Memory B cell (primary cell): ENCODE results near the gene GIMAP2.
"Not testable (repeated sequence)": the region's sequence is repeated elsewhere in the genome, so short reads cannot be mapped to it uniquely, and the experiment has no call there.

Experiments
- ATAC-seq: fragments of 150-1000 bp; cut with Tn5 transposase; 2 replicates; pipeline ENCODE4 v1.10.0; 2021; ENCODE audit warnings: low read depth, mild to moderate bottlenecking, moderate library complexity
- DNase-seq, 2 donors: peaks; one replicate each; pipeline ENCODE4 v3.0.0; 2022; ENCODE audit warnings: low spot score in 2 of 2
- H3K27ac Mint-ChIP-seq: one replicate; pipeline ENCODE4 v1.8.0; 2022; ENCODE audit warnings: mild to moderate bottlenecking, moderate library complexity, mixed read lengths
- H3K27me3 Mint-ChIP-seq: one replicate; pipeline ENCODE4 v1.8.0; 2022; ENCODE audit warnings: mixed read lengths
- H3K36me3 Mint-ChIP-seq: one replicate; pipeline ENCODE4 v1.8.0; 2022; ENCODE audit warnings: mild to moderate bottlenecking, mixed read lengths
- H3K4me1 Mint-ChIP-seq: one replicate; pipeline ENCODE4 v1.8.0; 2022; ENCODE audit warnings: mixed read lengths
- H3K4me3 Mint-ChIP-seq: one replicate; pipeline ENCODE4 v1.8.0; 2022; ENCODE audit warnings: mild to moderate bottlenecking, moderate library complexity, mixed read lengths
- H3K9me3 Mint-ChIP-seq: one replicate; pipeline ENCODE4 v1.8.0; 2022; ENCODE audit warnings: mixed read lengths

Gene GIMAP2

DNA sequence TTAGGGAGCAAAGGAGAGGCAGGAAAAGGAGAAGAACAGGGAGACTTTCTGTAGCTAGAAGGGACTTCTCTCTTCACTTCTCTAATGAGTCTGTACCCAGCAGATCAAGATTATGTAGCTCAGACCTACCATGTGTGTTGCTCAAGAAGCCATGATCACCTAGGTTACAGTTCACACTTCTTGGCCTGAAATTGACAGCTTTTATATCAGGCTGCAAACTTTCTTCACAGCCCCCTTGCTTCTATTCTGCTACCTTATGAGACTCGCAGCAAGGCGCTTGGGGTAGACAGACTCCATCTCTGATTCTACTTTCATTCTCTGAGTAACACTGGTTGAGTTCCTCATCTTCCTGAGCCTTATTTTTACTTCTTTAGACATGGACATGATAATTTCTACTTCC is 19.6 kb upstream of the GIMAP2 start:
- H3K27ac Mint-ChIP-seq: no peak overlapping the region
- no peak for ATAC-seq

DNA sequence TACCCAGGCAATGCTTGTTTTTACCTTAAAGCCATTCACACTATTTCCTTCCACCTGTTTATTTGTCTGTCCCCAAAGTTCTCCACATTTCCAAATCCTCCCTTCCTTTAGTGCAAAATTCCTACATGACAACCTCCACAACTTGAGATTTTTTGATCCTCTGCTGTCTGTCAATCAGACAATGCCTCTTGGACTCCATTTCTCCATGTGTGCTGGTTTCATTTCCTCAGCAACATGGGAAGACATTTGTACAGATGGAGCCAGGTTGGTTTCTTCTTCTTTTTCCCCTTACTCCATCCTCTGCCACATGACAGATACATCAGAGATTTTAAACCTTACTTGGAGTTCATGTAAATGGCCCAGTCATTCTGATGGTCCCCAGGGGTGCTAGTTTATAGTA is 19.1 kb upstream of the GIMAP2 start:
- H3K4me1 Mint-ChIP-seq: peaks cover 18% of the 10 kb centered on the region

More for the DNA sequence above, 19.6 kb upstream of the GIMAP2 start:
- no peak overlapping the region for H3K4me3 Mint-ChIP-seq
- peaks cover 5% of the 10 kb centered on the region for H3K36me3 Mint-ChIP-seq
- H3K27me3 Mint-ChIP-seq: peaks cover 4% of the 10 kb centered on the region
- DNase-seq: no peak
- peaks cover 5% of the 10 kb centered on the region for H3K9me3 Mint-ChIP-seq
- peaks cover 18% of the 10 kb centered on the region for H3K4me1 Mint-ChIP-seq

DNA sequence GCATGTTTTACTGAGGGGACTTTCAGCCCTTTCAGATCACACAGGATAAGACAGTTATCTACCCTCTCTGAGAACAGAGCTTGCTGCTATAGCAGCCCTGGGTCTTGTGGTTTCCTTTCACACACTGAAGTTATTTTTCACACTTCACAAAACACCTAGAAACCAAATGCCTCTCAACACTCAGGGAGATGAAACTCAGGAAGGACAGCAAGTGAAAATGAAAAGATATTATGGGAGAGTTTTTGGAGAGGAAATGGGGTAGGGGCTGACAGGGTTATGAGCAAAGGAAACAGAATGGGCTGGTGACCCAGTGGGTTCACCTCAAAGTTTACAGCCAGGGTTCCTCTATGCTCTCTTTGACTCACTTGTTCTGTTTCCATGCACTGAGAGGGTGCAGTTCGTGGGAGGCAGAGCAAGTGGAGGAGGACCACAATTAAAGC is 17.0 kb upstream of the GIMAP2 start:
- Mint-ChIP-seq H3K4me1 (peaks cover 14% of the 10 kb centered on the region), H3K4me3 (no peak overlapping the region), H3K27me3 (peaks cover 4% of the 10 kb centered on the region), H3K27ac (no peak overlapping the region), H3K36me3 (peaks cover 5% of the 10 kb centered on the region), H3K9me3 (peaks cover 5% of the 10 kb centered on the region)
- no peak for DNase-seq
- ATAC-seq: no peak

More for the DNA sequence above, 19.1 kb upstream of the GIMAP2 start:
- Mint-ChIP-seq H3K9me3 (peaks cover 5% of the 10 kb centered on the region), H3K27ac (no peak overlapping the region), H3K4me3 (no peak overlapping the region), H3K27me3 (peaks cover 4% of the 10 kb centered on the region), H3K36me3 (peaks cover 5% of the 10 kb centered on the region)
- no peak for DNase-seq
- ATAC-seq: no peak

- ATAC-seq (no peak), DNase-seq (no peak)
- Mint-ChIP-seq H3K4me1 (peaks cover 9% of the 10 kb centered on the region), H3K4me3 (no peak overlapping the region), H3K27ac (no peak overlapping the region), H3K9me3 (peaks cover 5% of the 10 kb centered on the region), H3K27me3 (peaks cover 6% of the 10 kb centered on the region), H3K36me3 (peaks cover 5% of the 10 kb centered on the region)
Observed at GRCh38 chr7:150668977-150669376, 16.5 kb upstream of the GIMAP2 start.

DNA sequence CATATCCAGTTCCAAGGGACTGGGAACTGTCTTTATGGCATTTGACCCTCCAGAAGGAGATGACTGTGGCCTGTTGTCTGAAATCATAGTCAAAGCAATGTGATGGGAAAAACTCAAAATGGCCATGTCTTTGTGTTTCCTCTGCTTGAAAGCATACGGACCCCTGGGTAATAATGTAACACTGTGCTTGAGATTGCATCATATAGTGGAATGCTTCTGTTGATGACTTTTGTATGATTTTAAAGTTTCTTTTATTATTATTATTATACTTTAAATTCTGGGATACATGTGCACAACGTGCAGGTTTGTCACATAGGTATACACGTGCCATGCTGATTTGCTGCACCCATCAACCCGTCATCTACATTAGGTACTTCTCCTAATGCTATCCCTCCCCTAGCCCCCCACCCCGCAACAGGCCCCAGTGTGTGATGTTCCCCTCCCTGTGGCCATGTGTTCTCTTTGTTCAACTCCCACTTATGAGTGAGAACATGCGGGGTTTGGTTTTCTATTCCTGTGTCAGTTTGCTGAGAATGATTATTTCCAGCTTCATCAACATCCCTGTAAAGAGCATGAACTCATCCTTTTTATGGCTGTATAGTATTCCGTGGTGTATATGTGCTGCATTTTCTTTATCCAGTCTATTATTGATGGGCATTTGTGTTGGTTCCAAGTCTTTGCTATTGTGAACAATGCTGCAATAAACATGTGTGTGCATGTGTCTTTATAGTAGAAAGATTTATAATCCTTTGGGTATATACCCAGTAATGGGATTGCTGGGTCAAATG is 13.5 kb upstream of the GIMAP2 start:
- not testable (repeated sequence) for H3K27me3 Mint-ChIP-seq, DNase-seq, H3K36me3 Mint-ChIP-seq, H3K4me3 Mint-ChIP-seq, H3K27ac Mint-ChIP-seq, ATAC-seq, H3K9me3 Mint-ChIP-seq
- H3K4me1 Mint-ChIP-seq: peaks cover 11% of the 10 kb centered on the region

GRCh38 chr7:150675714-150676113 is 9.8 kb upstream of the GIMAP2 start:
- H3K4me3 Mint-ChIP-seq: no peak overlapping the region
- peaks cover 6% of the 10 kb centered on the region for H3K4me1 Mint-ChIP-seq

DNA sequence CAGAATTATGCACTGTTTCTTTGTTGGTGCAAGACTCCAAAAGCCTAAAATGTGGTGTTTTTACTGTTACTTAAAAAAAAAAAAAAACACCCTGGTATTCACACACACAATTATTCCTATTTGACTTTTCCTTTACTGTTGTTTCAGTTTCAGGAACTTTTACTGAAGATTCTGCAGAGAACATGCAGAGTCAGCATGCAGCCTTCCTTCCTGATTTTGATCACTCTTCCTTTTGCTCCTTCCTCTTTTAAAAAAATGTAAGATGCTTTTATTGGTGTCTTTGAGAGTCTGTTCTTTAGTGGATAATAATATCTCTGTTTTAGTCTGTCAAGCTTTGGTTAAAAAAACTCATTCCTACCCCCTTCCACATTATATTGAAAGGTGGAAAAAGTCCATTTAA is 9.2 kb upstream of the GIMAP2 start:
- H3K27ac Mint-ChIP-seq, H3K9me3 Mint-ChIP-seq, H3K4me3 Mint-ChIP-seq, ATAC-seq, H3K27me3 Mint-ChIP-seq, H3K36me3 Mint-ChIP-seq, DNase-seq, H3K4me1 Mint-ChIP-seq: not testable (repeated sequence)

More at GRCh38 chr7:150675714-150676113, 9.8 kb upstream of the GIMAP2 start:
- Mint-ChIP-seq H3K27ac (no peak overlapping the region), H3K27me3 (peaks cover 1% of the 10 kb centered on the region), H3K36me3 (no peaks in the 10 kb centered on the region), H3K9me3 (no peaks in the 10 kb centered on the region)
- DNase-seq (no peak), ATAC-seq (no peak)

DNA sequence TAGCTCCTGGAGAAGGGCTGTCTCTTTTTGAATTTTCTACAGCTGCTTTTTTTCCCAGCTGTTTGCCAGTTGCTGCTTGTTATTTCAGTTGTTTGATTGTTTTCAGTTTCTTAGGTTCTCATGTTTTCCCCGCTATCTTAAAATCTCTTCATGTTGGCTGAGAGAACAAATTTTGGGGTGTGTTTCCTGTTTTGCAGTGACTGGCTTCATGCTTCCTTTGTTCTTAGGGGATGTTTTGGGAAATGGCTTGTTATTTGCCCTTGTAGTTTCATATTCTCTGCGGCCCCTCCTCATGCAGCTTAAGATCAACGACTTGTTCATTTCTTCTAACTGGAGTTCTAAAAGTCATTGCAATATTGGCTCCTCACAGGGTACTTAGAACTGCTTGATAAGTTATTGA is 8.7 kb upstream of the GIMAP2 start:
- H3K36me3 Mint-ChIP-seq, H3K27ac Mint-ChIP-seq, H3K27me3 Mint-ChIP-seq, H3K4me3 Mint-ChIP-seq, H3K9me3 Mint-ChIP-seq, DNase-seq, ATAC-seq, H3K4me1 Mint-ChIP-seq: not testable (repeated sequence)

DNA sequence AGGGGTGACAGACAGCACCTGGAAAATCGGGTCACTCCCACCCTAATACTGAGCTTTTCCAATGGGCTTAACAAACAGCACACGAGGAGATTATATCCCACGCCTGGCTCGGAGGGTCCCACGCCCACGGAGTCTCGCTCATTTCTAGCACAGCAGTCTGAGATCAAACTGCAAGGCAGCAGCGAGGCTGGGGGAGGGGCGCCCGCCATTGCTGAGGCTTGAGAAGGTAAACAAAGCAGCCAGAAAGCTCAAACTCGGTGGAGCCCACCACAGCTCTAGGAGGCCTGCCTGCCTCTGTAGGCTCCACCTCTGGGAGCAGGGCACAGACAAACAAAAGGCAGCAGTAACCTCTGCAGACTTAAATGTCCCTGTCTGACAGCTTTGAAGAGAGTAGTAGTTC is 6.9 kb upstream of the GIMAP2 start:
- H3K4me3 Mint-ChIP-seq, H3K9me3 Mint-ChIP-seq, H3K27ac Mint-ChIP-seq, ATAC-seq, H3K4me1 Mint-ChIP-seq, H3K27me3 Mint-ChIP-seq, DNase-seq, H3K36me3 Mint-ChIP-seq: not testable (repeated sequence)

- not testable (repeated sequence) for H3K4me1 Mint-ChIP-seq, ATAC-seq, H3K36me3 Mint-ChIP-seq, H3K27ac Mint-ChIP-seq, DNase-seq, H3K9me3 Mint-ChIP-seq, H3K4me3 Mint-ChIP-seq, H3K27me3 Mint-ChIP-seq
Observed at GRCh38 chr7:150680364-150680763, 5.1 kb upstream of the GIMAP2 start.

- peak; percentile 30 for ATAC-seq
- DNase-seq: no peak
- peaks cover 36% of the 10 kb centered on the region for H3K36me3 Mint-ChIP-seq
- no peaks in the 10 kb centered on the region for H3K27me3 Mint-ChIP-seq
- peak overlapping the region; percentile 82 for H3K27ac Mint-ChIP-seq
- H3K4me3 Mint-ChIP-seq: peak overlapping the region; percentile 91
- peaks cover 28% of the 10 kb centered on the region for H3K4me1 Mint-ChIP-seq
- H3K9me3 Mint-ChIP-seq: peaks cover 6% of the 10 kb centered on the region
Observed at GRCh38 chr7:150686030-150686631, 625 bp downstream of the GIMAP2 start.

- Mint-ChIP-seq H3K4me3 (no peak overlapping the region), H3K27me3 (no peaks in the 10 kb centered on the region), H3K4me1 (peaks cover 28% of the 10 kb centered on the region), H3K27ac (peak overlapping the region; percentile 55), H3K36me3 (peaks cover 54% of the 10 kb centered on the region), H3K9me3 (peaks cover 9% of the 10 kb centered on the region)
- DNase-seq (no peak), ATAC-seq (no peak)
Observed at GRCh38 chr7:150688630-150689029, 3.1 kb downstream of the GIMAP2 start.

- Mint-ChIP-seq H3K4me3 (no peak overlapping the region), H3K27me3 (no peaks in the 10 kb centered on the region), H3K36me3 (peaks cover 29% of the 10 kb centered on the region), H3K27ac (no peak overlapping the region), H3K9me3 (peaks cover 18% of the 10 kb centered on the region), H3K4me1 (peaks cover 3% of the 10 kb centered on the region)
- no peak for ATAC-seq
- no peak for DNase-seq
Observed at GRCh38 chr7:150695654-150696053, 10.1 kb downstream of the GIMAP2 start.

- Mint-ChIP-seq H3K4me1 (no peaks in the 10 kb centered on the region), H3K27ac (no peak overlapping the region), H3K9me3 (peaks cover 45% of the 10 kb centered on the region), H3K36me3 (peaks cover 16% of the 10 kb centered on the region), H3K27me3 (no peaks in the 10 kb centered on the region), H3K4me3 (no peak overlapping the region)
- no peak for DNase-seq
- ATAC-seq: no peak
Observed at GRCh38 chr7:150703209-150703608, 17.7 kb downstream of the GIMAP2 start.
